GM19463 (cell line): ENCODE data around the gene REX1BD.
"Not testable (repeated sequence)": the region's sequence is repeated elsewhere in the genome, so short reads cannot be mapped to it uniquely, and the experiment has no call there.

ENCODE experiments used
- ATAC-seq: cut with Tn5 transposase; IDR thresholded peaks from one replicate; pipeline ENCODE4 v1.9.1; 2021; ENCODE audit warnings: mild to moderate bottlenecking, moderate library complexity; ENCODE audit not compliant: unreplicated experiment

Gene REX1BD

DNA sequence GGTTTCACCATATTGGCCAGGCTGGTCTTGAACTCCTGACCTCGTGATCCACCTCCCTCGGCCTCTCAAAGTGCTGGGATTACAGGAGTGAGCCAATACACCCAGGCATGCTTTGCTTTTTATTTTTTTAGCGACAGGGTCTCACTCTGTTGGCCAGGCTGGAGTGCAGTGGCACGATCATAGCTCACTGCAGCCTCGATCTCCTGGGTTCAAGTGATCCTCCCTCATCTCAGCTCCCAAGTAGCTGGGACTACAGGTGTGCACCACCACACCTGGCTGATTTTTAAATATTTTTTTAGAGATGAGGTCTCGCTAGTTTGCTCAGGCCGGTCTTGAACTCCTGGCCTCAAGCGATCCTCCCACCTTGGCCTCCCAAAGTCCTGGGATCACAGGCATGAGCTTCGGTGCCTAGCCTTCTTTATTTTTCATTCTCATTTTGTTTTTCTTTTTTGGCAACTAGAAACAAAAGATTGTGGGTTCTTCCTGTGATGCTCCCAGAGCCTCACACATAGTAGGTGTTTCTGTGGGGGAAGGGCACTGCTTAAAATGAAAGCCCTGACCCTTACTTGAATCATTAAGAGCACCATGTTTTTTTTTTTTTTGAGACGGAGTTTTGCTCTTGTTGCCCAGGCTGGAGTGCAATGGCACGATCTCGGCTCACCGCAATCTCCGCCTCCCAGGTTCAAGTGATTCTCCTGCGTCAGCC lies 12.2 kb downstream of the REX1BD start:
- ATAC-seq = not testable (repeated sequence)

GRCh38 chr19:18601875-18602274 lies 13.3 kb downstream of the REX1BD start:
- no peak for ATAC-seq

- ATAC-seq = no peak
Measured at GRCh38 chr19:18603255-18603957, 14.8 kb downstream of the REX1BD start.

- no peak for ATAC-seq
Measured at GRCh38 chr19:18603958-18604819, 15.6 kb downstream of the REX1BD start.

DNA sequence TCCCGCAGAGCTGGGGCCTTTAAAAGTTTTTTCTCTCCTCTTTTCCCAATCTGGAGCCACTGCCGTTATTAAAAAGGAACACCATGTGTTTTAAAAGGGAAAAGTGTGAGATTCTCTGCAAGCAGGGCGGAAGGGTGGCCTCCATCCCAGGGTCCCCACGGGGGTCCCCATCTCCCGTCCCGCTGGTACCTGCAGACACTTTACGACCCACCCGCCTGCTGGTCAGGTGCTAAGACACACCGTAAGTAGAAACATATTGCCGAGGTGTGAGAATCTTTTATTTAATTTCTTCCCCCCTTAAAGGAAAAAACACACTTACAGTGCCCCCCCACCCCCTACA lies 16.2 kb downstream of the REX1BD start:
- no peak for ATAC-seq

DNA sequence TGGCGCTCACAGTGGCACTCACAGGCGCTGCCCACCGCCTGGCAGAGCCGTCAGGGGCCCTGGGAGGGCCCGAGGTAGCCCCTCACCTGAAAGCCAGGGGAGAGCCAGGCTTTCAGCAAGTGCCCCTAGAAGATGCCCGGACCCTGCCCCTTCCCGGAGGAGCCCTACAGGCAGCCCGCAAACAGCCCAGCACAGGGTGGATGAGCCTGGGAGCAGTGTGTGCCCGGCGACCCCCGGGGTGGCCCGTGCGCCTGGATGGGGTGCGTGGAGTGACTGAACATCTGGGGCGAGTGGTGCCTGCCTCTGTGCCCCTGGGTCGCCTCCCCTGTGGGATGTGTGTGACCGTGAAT lies 16.6 kb downstream of the REX1BD start:
- ATAC-seq = no peak

GRCh38 chr19:18605546-18606280 lies 17.1 kb downstream of the REX1BD start:
- ATAC-seq = no peak

GRCh38 chr19:18606281-18607225 lies 18.0 kb downstream of the REX1BD start, which contains the start of gene CRLF1:
Gene CRLF1, minus strand, starts transcription at chr19:18606799. Its CDS starts 143 bp downstream, at chr19:18606656.
- ATAC-seq = no peak

GRCh38 chr19:18607226-18608101 lies 18.9 kb downstream of the REX1BD start:
- ATAC-seq = no peak

GRCh38 chr19:18608102-18608804 lies 19.7 kb downstream of the REX1BD start:
- ATAC-seq = no peak

- ATAC-seq = no peak
Measured at GRCh38 chr19:18608805-18609716, 20.5 kb downstream of the REX1BD start.

GRCh38 chr19:18609717-18610051 lies 21.1 kb downstream of the REX1BD start:
- no peak for ATAC-seq

DNA sequence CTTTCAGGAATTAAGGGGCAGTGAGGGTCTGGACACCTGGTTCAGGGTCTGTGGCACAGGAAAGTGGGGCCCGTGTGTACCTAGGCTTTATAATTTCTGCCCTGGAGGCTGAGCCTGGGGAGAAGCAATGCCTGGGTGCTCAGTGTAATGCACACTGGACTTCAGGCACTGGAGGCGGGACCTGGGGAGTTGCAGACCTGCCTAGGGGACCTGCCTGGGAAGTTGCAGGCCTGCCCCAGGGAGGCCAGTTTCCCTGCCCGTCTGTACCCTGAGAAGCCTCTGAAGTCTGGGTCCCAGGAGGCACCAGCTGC lies 21.6 kb downstream of the REX1BD start:
- no peak for ATAC-seq

DNA sequence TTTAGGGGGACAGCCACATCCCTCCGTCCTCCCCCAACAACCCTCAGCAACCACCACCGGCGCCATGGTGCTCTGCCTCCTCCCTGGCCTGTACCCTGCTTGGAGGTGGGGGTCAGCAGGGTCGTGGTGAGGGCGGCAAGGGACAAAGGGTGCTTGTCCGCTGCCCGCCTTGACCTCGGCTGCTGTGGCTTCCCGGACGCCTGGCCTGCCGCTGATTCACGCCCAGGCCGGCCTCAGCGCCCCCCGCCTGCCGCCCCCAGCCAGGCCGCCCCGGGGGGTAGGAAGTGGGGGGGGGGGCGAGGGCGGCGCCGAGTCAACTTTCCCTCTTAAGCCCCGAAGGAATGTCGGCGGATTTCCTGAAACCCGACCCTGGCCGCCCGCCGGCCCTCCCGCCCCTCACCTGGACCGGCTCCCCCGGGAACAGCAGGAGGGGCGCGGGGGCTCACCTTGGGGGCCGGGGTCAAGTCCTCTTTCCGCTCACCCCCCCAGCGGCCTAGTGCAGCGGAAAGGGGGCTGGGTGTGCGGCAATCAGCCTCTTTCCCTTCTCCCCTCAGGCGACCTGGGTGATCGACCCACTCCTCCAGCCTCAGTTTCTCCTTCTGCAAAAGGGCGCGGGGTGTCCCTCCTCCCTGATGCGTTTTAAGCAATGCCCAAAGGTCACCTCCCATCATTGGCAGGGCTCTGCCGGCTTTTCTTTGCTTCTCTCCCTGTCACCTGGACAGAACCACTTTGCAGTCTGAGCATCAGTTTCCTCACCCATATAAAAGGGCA lies 22.1 kb downstream of the REX1BD start:
- no peak for ATAC-seq

DNA sequence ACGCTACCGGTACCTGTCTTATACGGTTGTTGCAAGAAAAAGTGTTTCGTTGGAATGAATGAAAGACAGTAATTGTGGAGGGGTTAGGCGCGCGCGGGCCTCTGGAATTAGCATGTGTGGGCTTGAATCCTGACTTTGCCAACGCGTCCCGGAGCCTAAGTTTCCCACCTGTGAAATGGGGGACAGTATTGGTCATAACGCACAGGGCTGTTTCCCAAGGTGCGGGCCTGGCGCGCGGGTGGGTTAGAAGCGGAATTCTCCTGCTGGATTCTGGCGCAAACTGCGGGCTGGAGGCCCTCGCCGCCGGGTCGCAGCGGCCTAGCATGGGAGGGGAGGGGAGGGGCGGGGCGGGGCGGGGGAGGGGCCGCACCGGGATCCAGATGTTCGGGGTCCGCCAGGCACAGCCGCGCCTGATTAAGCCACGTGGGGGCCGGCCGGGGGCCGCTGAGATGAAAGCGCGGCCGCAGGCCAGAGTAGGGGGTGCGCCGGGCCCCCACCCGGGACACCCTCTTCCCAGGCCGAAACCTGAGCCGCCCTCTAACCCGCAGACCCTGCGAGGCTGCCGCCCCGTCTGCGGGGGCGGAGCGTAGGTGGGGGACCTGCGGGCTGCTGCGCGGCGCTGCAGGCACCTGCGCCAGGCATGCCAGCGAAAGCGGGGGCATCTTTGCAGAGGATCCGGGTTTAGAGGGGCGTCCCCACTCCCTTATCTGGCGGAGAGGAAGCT lies 22.9 kb downstream of the REX1BD start:
- ATAC-seq = no peak

DNA sequence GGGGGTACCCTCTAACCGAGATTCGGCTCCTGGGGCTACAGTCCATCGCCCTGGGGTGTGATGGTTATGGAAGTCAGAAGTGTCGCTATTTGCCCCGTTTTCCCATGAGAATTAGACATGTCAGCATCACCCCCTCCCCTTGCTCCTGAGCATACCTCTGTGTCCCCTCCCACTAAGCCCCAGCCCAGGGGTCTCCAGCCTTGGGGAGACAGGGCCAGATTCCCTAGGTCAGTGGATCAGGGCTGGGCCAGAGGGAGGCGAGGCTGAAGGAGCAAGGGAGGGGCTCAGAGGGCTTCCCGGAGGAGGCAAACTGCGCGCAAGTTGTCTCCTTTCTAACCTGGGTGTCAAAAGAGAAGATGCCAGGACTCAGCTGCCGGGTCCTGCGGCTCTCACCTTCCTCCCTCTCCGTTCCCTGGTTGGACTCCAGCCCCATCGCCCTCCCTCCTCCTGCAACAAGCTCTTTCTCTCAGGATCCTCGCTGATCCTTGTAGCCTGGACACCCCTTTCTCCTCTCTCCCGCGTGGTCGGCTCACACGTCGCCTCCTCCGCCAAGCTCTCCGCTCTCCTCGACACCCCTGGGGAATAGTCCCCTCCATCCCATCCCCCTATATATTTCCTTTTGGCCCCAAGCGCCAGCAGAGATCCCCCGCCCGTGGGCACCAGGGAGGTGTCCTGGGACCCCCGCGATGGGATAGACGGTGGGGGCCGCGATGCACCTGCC lies 23.6 kb downstream of the REX1BD start:
- no peak for ATAC-seq
